Progenitor cell of endocrine pancreas (in vitro differentiated cells): ENCODE results near the gene S100A8. TPM values are rescaled to one million over a fixed set of nuclear protein-coding genes. Genes with fewer than 3 reads are reported as not detected.

ENCODE experiments used
- DNase-seq: peaks from one replicate; pipeline ENCODE4 v3.0.0; 2021; ENCODE audit warnings: low spot score; ENCODE audit not compliant: unreplicated experiment
- H3K27ac Mint-ChIP-seq: 2 replicates; pipeline ENCODE4 v1.8.0; 2021; ENCODE audit warnings: mild to moderate bottlenecking, moderate library complexity, mixed read lengths
- H3K27me3 Mint-ChIP-seq: 2 replicates; pipeline ENCODE4 v1.8.0; 2021; ENCODE audit warnings: mixed read lengths
- H3K36me3 Mint-ChIP-seq: 2 replicates; pipeline ENCODE4 v1.8.0; 2022; ENCODE audit warnings: mixed read lengths; ENCODE audit not compliant: insufficient read depth
- H3K4me1 Mint-ChIP-seq: 2 replicates; pipeline ENCODE4 v1.8.0; 2021; ENCODE audit warnings: low read depth, mixed read lengths
- H3K4me3 Mint-ChIP-seq: 2 replicates; pipeline ENCODE4 v1.8.0; 2021; ENCODE audit warnings: low read depth, mild to moderate bottlenecking, moderate library complexity, mixed read lengths
- H3K9me3 Mint-ChIP-seq: 2 replicates; pipeline ENCODE4 v1.8.0; 2021; ENCODE audit warnings: low read depth, mixed read lengths
- CTCF ChIP-seq: fragments of 200-600 bp; sonication (generic); IDR thresholded peaks from one replicate; pipeline ENCODE4 v1.5.0; 2021; ENCODE audit warnings: antibody characterized with exemption, mild to moderate bottlenecking; ENCODE audit not compliant: unreplicated experiment
- total RNA-seq: library from RNA; stranded (reverse); gene quantifications from 2 replicates; pipeline ENCODE4 v1.2.1, GENCODE V29; 2021

The S100A8 gene
- total RNA-seq, 1 donor from 2014 or later = not detected

- DNase-seq = no peak
- Mint-ChIP-seq H3K27ac (no peak within 1 kb of the TSS), H3K4me1 (no peaks in the 10 kb centered on the region), H3K9me3 (no peaks in the 10 kb centered on the region), H3K36me3 (no peaks in the 10 kb centered on the region), H3K4me3 (no peak within 1 kb of the TSS), H3K27me3 (peaks cover 28% of the 10 kb centered on the region)
- TF ChIP-seq CTCF = no peak
These were observed 15.4 kb downstream of the S100A8 start, which contains the start of gene S100A12 for GRCh38 chr1:153375511-153375910. TSS of gene S100A12 (minus strand) at chr1:153375621. CDS start at chr1:153374592, 1,029 bp downstream.

GRCh38 chr1:153374071-153374470 is 16.8 kb downstream of the S100A8 start:
- Mint-ChIP-seq H3K9me3 (no peaks in the 10 kb centered on the region), H3K36me3 (no peaks in the 10 kb centered on the region)
- TF ChIP-seq CTCF = no peak

GRCh38 chr1:153372571-153372970 is 18.3 kb downstream of the S100A8 start:
- no peak for DNase-seq
- Mint-ChIP-seq H3K9me3 (no peaks in the 10 kb centered on the region), H3K27ac (no peak overlapping the region), H3K27me3 (peaks cover 22% of the 10 kb centered on the region), H3K4me1 (peaks cover 7% of the 10 kb centered on the region), H3K4me3 (no peak overlapping the region), H3K36me3 (no peaks in the 10 kb centered on the region)
- TF ChIP-seq CTCF = no peak

More at GRCh38 chr1:153374071-153374470, 16.8 kb downstream of the S100A8 start:
- H3K4me1 Mint-ChIP-seq = peaks cover 7% of the 10 kb centered on the region
- no peak overlapping the region for H3K4me3 Mint-ChIP-seq
- no peak overlapping the region for H3K27ac Mint-ChIP-seq
- peaks cover 25% of the 10 kb centered on the region for H3K27me3 Mint-ChIP-seq
- DNase-seq = no peak

GRCh38 chr1:153371231-153371630 is 19.6 kb downstream of the S100A8 start:
- TF ChIP-seq CTCF = no peak
- peaks cover 16% of the 10 kb centered on the region for H3K27me3 Mint-ChIP-seq
- peaks cover 7% of the 10 kb centered on the region for H3K4me1 Mint-ChIP-seq
- H3K36me3 Mint-ChIP-seq = no peaks in the 10 kb centered on the region
- no peaks in the 10 kb centered on the region for H3K9me3 Mint-ChIP-seq
- H3K4me3 Mint-ChIP-seq = no peak overlapping the region
- H3K27ac Mint-ChIP-seq = no peak overlapping the region
- DNase-seq = no peak

- Mint-ChIP-seq H3K27ac (no peak overlapping the region), H3K4me3 (no peak overlapping the region), H3K36me3 (no peaks in the 10 kb centered on the region), H3K27me3 (peaks cover 13% of the 10 kb centered on the region), H3K4me1 (peaks cover 7% of the 10 kb centered on the region), H3K9me3 (no peaks in the 10 kb centered on the region)
- DNase-seq = no peak
- no peak for TF ChIP-seq CTCF
These were observed 20.7 kb downstream of the S100A8 start for GRCh38 chr1:153370146-153370545.
